ENCODE results near the gene FGFR4.

Gene FGFR4

GRCh38 chr5:177103523-177104253 is 17.0 kb downstream of the FGFR4 start:
- DNase-seq (ENCODE audit: low spot score) = no peak

- DNase-seq (ENCODE audit: low spot score) = no peak
Observed at GRCh38 chr5:177105691-177106476, 19.2 kb downstream of the FGFR4 start.

DNA sequence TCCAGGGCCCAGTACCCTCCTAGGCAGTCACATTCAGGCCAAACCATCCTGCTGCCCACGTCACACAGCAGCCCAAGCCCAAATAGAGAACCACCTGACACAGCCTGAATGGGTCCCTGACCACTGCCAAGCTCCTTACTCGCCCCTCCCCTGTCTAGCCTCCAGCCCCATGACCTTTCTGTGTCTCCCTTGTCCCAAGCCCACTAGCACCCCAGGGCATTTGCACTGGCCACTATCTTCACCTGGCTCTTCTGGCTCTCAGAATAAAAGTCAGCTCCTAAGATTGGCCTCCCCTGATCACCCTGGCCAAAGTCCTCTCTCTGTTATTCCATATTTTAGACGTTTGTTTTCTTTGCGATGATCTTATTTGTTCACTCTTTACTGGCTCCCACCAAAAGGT is 20.4 kb downstream of the FGFR4 start:
- DNase-seq (ENCODE audit: low spot score) = no peak

DNA sequence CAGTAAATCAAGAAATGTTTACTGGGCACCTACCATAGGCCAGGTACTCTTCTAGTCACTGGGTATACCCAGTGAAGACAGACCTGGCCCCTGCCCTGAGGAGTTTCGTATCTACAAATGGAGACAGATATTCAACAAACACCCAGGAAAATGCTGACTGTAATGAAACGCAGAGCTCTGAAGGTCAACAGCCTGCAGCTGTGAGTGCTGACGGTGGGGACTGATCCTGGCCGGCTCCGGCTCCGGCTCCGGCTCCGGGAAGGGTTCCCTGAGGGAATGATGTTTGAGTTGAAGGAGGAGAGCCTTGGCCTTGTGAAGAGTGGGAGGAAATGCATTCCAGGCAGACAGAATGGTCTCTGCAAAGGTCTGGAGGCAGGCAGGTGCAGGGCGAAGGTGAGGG is 23.1 kb downstream of the FGFR4 start:
- DNase-seq (ENCODE audit: low spot score) = no peak

- peak; percentile 64 for DNase-seq (ENCODE audit: low spot score)
Observed at GRCh38 chr5:177111720-177112394, 25.1 kb downstream of the FGFR4 start.

GRCh38 chr5:177112589-177113220 is 26.0 kb downstream of the FGFR4 start:
- DNase-seq (ENCODE audit: low spot score) = no peak

DNA sequence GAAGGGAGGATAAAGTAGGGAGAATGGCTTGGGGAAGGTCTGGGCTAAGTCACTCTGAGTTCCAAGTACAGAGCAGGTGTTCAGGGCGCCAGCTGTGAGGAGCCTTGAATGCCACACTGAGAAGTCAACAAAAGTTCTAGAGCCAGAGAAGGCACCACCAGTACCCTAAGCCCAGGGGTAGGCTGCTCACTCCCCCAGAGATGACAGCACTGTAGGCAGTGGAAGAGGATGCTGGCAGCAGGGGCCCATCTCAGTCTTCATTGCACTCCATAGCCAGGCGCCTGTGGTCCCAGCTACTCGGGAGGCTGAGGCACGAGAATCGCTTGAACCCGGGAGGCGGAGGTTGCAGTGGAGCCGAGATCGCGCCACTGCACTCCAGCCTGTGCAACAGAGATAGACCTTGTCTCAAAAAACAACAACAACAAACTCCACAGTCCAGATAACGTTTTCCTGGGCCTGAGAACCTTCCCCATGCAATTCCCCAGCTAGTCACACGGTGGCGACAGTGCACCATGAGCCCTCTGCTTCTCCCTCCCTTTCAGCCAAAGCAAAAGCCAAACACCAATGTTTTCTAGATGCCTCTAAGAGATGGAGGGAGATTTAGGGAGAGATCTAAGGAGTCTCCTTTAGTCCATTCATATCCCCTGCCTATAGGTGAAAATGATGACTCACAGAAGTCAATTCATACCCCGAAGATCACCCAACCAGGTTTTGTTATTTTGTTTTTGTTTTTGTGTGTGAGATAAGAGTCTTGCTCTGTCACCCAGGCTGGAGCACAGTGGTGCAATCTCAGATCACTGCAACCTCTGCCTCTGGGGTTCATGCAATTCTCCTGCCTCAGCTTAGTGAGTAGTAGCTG is 27.1 kb downstream of the FGFR4 start:
- peak; percentile 91 for DNase-seq (ENCODE audit: low spot score)

GRCh38 chr5:177116631-177117373 is 30.1 kb downstream of the FGFR4 start:
- peak; percentile 93 for DNase-seq (ENCODE audit: low spot score)

GRCh38 chr5:177117441-177118045 is 30.8 kb downstream of the FGFR4 start:
- DNase-seq (ENCODE audit: low spot score) = no peak

DNA sequence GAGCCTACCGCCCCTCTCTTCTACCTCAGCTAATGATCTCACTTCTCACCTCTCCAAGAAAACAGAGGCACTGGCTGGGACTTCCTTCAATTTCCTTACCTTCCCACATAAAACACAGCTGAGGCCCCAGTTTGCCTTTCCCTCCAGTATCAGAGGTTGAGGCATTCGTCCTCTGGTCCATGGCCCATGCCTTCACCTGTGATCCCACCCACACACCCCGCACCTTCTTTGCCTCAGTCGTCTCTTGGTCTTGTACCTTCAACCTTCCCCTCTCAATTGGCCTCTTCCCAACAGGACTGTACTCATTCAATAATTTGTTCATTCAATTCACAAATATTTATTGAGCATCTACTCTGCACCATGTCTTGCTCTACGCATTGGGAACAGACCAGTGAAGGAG is 35.9 kb downstream of the FGFR4 start:
- DNase-seq (ENCODE audit: low spot score) = no peak

- DNase-seq (ENCODE audit: low spot score) = no peak
Observed at GRCh38 chr5:177123789-177124485, 37.2 kb downstream of the FGFR4 start.

GRCh38 chr5:177124486-177124991 is 37.8 kb downstream of the FGFR4 start:
- no peak for DNase-seq (ENCODE audit: low spot score)

- DNase-seq (ENCODE audit: low spot score) = no peak
Observed at GRCh38 chr5:177126771-177127170, 40.1 kb downstream of the FGFR4 start.

GRCh38 chr5:177128551-177128981 is 41.9 kb downstream of the FGFR4 start:
- DNase-seq (ENCODE audit: low spot score) = no peak

GRCh38 chr5:177130211-177131018 is 43.7 kb downstream of the FGFR4 start:
- no peak for DNase-seq (ENCODE audit: low spot score)

- DNase-seq (ENCODE audit: low spot score) = no peak
Observed at GRCh38 chr5:177131019-177131320, 44.3 kb downstream of the FGFR4 start.

DNA sequence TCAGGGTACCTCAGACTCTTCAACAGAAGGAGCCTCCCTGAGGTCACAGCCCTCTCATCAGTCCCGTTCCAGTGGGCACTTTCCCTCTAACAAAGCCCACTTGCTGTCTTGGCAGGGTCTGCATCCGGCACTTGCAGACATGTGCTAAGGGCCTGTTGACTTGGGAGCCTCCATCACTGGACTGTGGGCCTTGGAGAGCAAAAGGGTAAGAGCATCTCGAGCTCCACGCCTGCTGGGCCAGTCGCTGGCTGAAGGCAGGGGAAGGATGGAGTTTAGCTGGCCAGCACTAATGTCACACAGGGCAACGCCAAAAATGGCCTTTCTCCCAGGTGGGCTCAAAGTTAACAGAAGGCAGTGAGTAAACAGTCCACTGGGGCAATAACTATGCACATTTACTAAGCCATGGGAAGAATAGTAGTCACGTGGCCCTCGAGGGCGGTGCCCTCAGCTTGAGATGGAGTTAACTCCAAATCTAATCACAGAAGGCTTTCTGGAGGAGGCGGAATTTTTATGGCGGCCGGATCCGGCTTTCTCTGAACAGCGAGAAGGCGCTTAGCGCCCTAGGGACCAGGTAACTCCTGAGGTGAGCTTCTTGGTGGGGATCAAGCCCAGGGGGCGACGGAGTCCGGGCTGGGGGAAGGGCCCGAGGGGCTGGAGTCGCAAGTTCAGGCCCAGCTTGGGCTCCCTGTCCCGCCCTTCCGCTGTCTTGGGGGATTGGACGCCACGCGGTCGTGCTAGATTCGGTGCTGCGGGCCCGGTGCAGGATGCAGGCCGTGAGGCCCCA is 44.8 kb downstream of the FGFR4 start:
- no peak for DNase-seq (ENCODE audit: low spot score)
